ENCODE results near the gene ACOX3.
"Not testable (repeated sequence)": the region's sequence is repeated elsewhere in the genome, so short reads cannot be mapped to it uniquely, and the experiment has no call there.

ACOX3 gene

GRCh38 chr4:8440492-8441311, at the start of gene ACOX3, which contains the start of gene TRMT44:
TSS of gene ACOX3 (minus strand) at chr4:8440723. CDS start at chr4:8416521, 24,202 bp downstream.
TSS of gene TRMT44 (plus strand) at chr4:8440777. CDS start at chr4:8440823, 46 bp downstream.
- DNase-seq: peak; percentile 95 to 97

DNA sequence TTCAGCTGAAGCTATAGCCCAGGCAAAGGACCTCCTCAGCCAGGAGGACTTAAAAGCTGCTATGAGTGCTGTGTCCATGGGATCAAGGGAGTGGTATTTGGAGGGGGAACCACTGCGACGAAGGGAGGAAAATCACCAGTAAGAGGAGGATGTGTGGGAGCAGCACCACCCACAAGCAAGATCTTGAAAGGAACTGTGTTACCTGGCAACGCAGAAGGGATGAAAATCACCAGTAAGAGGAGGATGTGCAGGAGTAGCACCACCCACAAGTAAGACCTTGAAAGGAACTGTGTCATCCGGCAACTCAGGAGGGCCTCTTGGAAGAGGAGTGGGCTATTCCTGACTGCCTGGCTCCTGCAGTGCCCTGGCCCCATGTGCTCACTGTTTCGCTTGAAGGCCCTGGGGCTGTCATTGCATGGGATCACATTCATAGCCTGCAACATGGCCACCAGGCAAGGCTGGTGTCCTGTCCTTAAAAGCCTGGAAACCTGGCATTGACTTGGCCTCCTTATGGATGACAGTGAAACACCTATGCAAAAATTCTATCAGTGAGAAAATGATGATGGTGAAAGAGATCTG, 48.4 kb upstream of the ACOX3 start:
- DNase-seq: no peak

GRCh38 chr4:8486643-8487042, 46.1 kb upstream of the ACOX3 start:
- DNase-seq: not testable (repeated sequence)

GRCh38 chr4:8480221-8480620, 39.7 kb upstream of the ACOX3 start:
- no peak for DNase-seq

GRCh38 chr4:8478801-8479744, 38.5 kb upstream of the ACOX3 start:
- no peak for DNase-seq

GRCh38 chr4:8478371-8478770, 37.8 kb upstream of the ACOX3 start:
- no peak for DNase-seq

- DNase-seq: no peak
Observed at GRCh38 chr4:8477676-8478075, 37.2 kb upstream of the ACOX3 start.

GRCh38 chr4:8477095-8477635, 36.6 kb upstream of the ACOX3 start:
- DNase-seq: no peak

DNA sequence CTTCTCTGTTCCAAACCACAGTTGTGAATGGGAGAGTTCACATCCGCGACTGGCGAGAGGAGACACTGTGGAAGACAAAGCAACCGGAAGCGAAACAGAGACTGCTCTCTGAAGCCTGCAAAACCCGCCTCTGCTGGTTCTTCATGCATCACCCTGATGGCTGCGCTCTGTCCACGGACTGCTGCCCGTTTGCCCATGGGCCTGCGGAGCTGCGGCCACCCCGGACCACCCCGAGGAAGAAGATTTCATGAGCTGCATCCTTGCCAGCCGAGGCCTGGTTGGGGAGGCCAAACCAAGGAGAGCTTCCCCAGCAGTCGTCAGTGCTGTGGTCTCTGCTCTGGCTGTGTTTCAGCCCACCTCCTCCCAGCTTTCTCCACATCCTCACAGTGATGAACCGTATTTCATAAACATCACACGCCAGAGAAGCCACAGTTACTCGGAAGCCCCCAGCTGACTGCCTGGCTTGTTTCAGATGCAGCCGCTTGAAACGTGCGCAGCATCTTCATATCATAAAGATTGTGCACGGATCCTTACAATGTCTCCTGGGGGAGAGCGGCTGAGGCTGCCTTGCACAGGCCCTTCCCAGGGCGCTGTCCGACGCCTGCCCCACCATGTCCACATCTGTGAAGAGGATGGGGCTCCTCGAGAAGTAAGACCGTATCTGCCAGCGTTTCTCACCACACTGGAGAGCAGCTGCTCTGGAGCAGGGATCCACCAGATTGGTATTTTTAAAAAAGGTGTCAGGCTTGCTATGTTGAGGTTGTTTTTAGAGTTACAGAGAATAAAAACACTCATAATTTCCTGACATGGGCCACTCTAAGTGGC, 35.4 kb upstream of the ACOX3 start:
- DNase-seq: no peak

DNA sequence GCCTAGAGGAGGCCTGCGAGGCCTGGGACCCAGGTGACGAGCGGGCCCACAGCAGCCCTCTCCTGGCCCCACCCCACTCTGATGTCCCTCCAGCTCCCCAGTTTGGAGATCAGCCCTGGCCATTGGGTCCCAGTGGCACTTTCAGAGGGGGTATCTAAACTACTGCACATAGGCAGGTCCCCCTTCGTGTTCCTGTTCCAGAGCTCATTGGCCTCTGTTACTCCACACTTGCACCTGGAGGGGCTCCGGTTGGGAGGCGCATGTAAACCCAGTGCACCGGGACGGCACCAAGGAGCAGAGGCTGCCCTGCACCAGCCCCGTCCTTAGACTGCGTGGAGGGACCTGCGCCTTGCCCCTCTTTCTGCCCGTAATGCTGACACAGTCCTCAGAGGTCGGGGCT, 34.3 kb upstream of the ACOX3 start:
- no peak for DNase-seq

GRCh38 chr4:8473920-8474590, 33.5 kb upstream of the ACOX3 start:
- no peak for DNase-seq

DNA sequence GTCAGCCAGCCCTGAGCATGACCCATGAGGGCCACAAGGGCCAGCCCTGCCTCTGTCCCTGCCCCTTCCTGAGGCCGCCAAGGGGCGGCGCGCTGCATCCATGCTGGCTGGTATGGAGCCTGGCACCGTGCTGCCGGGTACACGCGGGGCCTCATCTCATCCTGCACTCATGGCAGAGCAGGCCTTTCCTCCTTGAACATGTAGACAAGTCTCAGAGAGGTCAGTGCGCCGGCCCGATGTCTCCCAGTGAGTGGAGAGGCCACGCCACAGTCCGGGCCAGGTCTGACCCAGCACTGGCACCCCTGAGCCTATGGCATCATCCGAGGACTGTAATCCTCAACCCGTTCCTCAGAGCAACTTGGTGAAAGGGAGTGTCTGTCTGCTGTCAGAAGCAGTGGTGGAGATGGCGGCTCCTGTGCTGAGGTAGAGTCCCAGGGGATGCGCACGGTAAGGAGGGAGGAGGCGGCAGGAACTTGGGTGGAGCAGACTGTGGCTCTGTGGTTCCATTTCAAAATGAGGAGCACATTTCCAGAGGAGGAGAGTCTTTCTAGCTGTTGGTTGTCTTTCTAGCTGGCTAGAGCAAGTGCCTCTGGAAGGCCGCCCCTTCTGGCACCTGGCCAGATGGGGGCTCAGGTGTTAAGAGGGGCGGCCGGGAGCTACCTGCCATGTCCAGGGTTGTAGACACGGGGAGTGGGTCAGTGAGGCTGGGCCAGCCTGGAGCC, 32.8 kb upstream of the ACOX3 start:
- no peak for DNase-seq

- no peak for DNase-seq
Observed at GRCh38 chr4:8472689-8473197, 32.2 kb upstream of the ACOX3 start.

- no peak for DNase-seq
Observed at GRCh38 chr4:8472158-8472688, 31.7 kb upstream of the ACOX3 start.

GRCh38 chr4:8471211-8471875, 30.8 kb upstream of the ACOX3 start:
- DNase-seq: no peak

DNA sequence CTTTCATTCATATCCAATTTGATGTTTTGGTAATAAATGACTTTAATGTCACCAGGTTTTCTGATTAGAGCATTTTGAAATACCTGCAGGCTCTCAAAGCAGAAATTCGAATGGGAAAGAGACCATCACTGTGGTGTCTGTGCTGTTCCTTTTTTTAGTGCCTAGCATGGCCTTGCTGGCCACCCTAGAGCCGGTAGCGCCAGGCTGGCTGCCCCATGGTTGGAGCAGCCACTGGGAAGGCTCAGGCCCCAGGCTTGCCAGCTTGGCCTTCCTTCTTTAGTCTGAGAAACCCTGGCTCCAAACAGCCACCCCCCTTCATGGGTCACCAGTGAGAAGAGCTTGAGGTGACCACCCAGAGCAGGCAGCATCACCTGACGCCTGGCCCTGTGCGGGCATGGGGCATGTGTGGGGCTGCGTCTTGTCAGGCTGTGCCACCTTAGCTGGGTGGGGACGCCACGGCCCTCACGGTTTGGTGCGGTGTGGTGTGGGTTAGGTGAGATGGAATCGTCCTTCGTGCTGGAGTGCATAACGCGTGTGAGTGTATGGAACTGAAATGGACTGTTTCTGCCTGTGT, 30.0 kb upstream of the ACOX3 start:
- no peak for DNase-seq

- DNase-seq: no peak
Observed at GRCh38 chr4:8469550-8469949, 29.0 kb upstream of the ACOX3 start.

DNA sequence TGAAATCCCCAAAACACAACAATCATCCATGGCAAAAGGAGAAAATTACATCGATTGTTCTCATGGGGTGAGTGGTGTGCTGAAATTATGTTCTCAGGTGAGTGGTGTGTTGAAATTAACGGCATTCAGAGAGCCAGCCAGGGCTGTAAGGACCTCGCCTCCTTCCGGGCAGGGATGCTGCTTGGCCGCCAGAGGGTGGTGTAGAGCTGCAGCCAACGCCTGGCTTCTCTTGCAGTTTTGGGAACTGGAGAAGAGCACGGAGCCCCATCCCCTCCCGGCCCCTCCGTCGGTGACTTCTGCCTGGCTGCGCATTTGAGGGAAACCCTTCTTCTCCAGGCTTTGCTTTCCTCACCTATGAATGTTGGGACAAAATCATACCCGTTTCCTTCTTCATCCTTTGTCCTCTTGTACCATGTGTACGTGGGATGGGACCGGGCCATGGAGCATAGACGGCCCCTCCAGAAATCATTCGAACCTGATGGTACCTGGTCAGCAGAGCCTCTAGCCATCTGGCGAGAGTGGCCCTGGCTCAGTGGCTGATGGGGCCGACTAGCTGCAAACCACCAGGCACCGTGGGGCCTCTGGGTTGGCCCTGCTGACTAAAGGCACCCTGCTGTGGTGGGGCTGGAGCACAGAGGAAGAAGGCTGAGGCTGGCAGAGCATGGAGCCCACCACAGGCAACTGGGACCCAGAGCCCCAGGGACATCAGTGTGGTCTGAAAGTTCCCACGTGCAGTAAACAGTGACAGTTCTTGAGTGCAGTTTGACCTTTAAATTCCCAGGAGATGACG, 28.4 kb upstream of the ACOX3 start:
- peak; percentile 59 to 67 for DNase-seq
